HG02852 (cell line): Measurements from ENCODE around the gene AGBL3.

Experiments
- ATAC-seq: cut with Tn5 transposase; IDR thresholded peaks from one replicate; pipeline ENCODE4 v1.9.1; 2021; ENCODE audit warnings: mild to moderate bottlenecking, moderate library complexity; ENCODE audit not compliant: unreplicated experiment

The AGBL3 gene

DNA sequence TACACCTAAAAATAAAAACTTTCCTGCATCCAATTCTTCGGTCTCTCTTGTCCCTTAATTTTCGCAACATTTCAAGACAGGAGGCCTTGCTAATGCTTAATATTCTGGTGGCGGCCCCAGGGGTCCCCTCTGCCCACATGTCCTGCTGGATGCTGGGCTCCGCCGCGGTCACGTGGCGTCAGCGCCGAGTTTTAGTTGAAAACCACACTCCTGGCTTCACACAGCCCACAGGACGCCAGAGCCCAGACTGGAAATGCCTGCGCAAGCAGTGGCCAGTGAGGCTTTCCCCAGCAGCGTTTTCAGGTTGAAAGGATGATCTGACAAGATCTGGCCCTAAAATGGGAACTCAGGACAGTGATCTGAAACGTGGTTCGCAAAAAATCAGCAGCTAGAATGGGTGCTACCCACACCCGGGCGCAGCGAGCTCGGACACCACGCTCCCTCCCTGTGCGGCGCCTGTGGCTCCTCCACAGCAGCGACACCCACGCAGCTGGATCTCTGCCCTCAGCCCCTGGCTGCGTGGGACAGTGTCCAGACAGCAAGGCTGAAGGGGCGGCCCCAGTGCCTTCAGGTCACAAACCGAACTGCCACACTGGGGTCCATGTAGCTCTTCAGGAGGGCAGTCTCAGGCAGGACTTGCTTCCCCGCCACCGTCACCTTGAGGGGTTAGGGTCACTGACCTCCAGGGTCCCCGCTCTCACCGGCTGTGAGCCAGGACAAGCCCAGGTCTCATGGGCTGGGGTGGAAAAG is 195.8 kb downstream of the AGBL3 start:
- no peak for ATAC-seq

DNA sequence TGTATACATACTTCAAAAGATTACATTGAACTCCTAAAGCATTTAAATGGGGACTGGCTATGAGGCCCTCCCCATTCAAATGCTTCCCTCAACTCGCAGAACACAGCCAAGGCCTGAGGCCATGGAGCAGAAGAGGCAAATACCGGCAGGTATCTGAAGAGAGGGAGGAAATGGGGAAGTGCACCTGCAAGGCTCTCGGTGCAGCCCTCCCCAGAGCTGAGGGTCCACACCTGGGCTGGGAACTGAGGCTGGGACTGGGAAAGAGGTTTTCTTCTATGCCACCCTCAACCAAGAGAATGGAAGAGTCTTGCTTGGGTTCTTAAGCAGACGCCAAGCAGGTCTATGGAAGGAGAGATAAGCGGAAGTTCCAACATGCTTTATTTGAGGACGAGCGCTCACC is 197.2 kb downstream of the AGBL3 start:
- ATAC-seq, result no peak

DNA sequence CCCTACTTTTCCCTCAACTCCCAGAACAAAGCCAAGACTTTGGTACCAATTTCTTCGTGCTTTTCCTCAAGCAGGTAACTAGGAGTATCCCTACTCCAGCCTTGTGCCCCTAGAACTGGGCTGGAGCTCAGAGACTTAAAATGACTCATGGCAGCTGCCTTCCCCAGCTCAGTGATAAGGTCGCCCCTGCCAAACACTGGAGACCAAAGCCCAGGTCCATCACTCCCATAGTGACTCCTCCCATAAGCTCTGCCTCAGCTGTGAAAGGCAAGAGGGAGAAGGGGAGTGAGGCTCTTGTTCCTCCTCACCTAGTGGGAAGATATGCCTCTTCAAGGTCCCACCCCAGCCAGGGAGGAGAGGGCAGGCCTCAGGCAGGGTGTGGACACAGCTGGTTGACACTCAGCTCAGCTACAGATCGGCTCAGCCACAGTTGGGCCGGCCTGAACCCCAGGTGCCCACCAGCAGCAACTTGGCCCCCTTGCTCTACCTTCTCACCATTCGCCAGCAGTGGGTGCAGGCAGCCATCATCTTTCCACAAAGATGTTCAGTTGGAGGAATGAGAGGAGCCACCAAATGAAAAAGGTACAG is 198.0 kb downstream of the AGBL3 start:
- ATAC-seq, result no peak
